Measurements from ENCODE around the gene C19orf73. TPM values are rescaled to one million over a fixed set of nuclear protein-coding genes. Genes with fewer than 3 reads are reported as not detected.

The C19orf73 gene
- total and polyA plus RNA-seq, 2 experiments from 2014 or later: 8.1 to 9.1 TPM

- Mint-ChIP-seq H3K4me1 (peaks cover 17% of the 10 kb centered on the region), H3K9me3 (peaks cover 3% of the 10 kb centered on the region; the same call in 1 of the 3 replicates), H3K27me3 (ENCODE audit: insufficient read depth, low read depth, poor library complexity) (peaks cover 15% of the 10 kb centered on the region), H3K36me3 (ENCODE audit: low read depth) (peaks cover 3% of the 10 kb centered on the region; the same call in 1 of the 3 replicates), H3K27ac (no peak overlapping the region), H3K4me3 (no peak overlapping the region)
- H3K4me1 ChIP-seq (ENCODE audit: insufficient read depth): peaks cover 7% of the 10 kb centered on the region; the same call in 1 of the 2 replicates
- no peak overlapping the region for H3K4me2 ChIP-seq
- no peaks in the 10 kb centered on the region for H3K9me2 ChIP-seq (ENCODE audit: insufficient read depth)
- no peak overlapping the region for H3K27ac ChIP-seq (ENCODE audit: low read depth)
- H3K27me3 ChIP-seq (ENCODE audit: insufficient read depth): peaks cover 18% of the 10 kb centered on the region
- DNase-seq (ENCODE audit: low spot score): no peak
- no peak overlapping the region for H3K4me3 ChIP-seq
- no peaks in the 10 kb centered on the region for H3K36me3 ChIP-seq (ENCODE audit: insufficient read depth)
- TF ChIP-seq ZNF331 (CRISPR knock-in tag; IDR thresholded peaks at IDR 0.05; ENCODE audit: low read depth): no peak
- no peak for TF ChIP-seq JUNB (IDR thresholded peaks at IDR 0.05; ENCODE audit: unreplicated experiment)
- no peak for TF ChIP-seq REST (IDR thresholded peaks at IDR 0.05; ENCODE audit: unreplicated experiment)
- no peak for TF ChIP-seq EZH2phosphoT487 (IDR thresholded peaks at IDR 0.05; ENCODE audit: unreplicated experiment)
- TF ChIP-seq EZH2 (IDR thresholded peaks at IDR 0.05; ENCODE audit: low read depth, unreplicated experiment): no peak
- TF ChIP-seq CTCF (conservative IDR thresholded peaks at IDR 0.05; ENCODE audit: low read depth in 2 of 2): no peak
- no peak for TF ChIP-seq CREB1 (CRISPR knock-in tag; IDR thresholded peaks at IDR 0.05; ENCODE audit: low read depth)
- TF ChIP-seq NANOG (IDR thresholded peaks at IDR 0.05; ENCODE audit: borderline replicate concordance): no peak
- no peak for TF ChIP-seq STAT1 (IDR thresholded peaks at IDR 0.05; ENCODE audit: unreplicated experiment)
- TF ChIP-seq ZNF114 (CRISPR knock-in tag; IDR thresholded peaks at IDR 0.05): no peak
- no peak for TF ChIP-seq ETS1 (IDR thresholded peaks at IDR 0.05)
- TF ChIP-seq ZNF462 (CRISPR knock-in tag; IDR thresholded peaks at IDR 0.05): no peak
- no peaks in the 10 kb centered on the region for H4K20me1 ChIP-seq (replicated peaks; ENCODE audit: insufficient read depth)
- H3F3A ChIP-seq (replicated peaks; ENCODE audit: low read depth): 0 out of 2 replicates have a peak, but pooled peaks cover 2% of the 10 kb centered on the region
- no peak for ATAC-seq
- no peaks in the 10 kb centered on the region for H3K79me2 ChIP-seq (replicated peaks; ENCODE audit: insufficient read depth)
- no peak overlapping the region for H2AFZ ChIP-seq
Observed at GRCh38 chr19:49161987-49162386, 43.0 kb upstream of the C19orf73 start.

Data from GM23338 (cell line).